Measurements from ENCODE around the gene APC.
A peak's percentile ranks its signal among the peaks of the same experiment; 100 is the strongest.
"Not testable (repeated sequence)": the region's sequence is repeated elsewhere in the genome, so short reads cannot be mapped to it uniquely, and the experiment has no call there.

Gene APC

GRCh38 chr5:112737463-112738190 is at the start of gene APC:
Gene APC (plus strand): TSS chr5:112737885. CDS start chr5:112754891, 17,006 bp downstream.
- peak; percentile 67 for DNase-seq

GRCh38 chr5:112689155-112689909 is 48.4 kb upstream of the APC start:
- DNase-seq = no peak

GRCh38 chr5:112690605-112691338 is 46.9 kb upstream of the APC start:
- DNase-seq = no peak

GRCh38 chr5:112691339-112691680 is 46.4 kb upstream of the APC start:
- DNase-seq = no peak

GRCh38 chr5:112691758-112692157 is 45.9 kb upstream of the APC start:
- DNase-seq = peak; percentile 36

GRCh38 chr5:112692472-112692871 is 45.2 kb upstream of the APC start:
- no peak for DNase-seq

GRCh38 chr5:112693301-112693700 is 44.4 kb upstream of the APC start:
- DNase-seq = no peak

GRCh38 chr5:112694853-112695709 is 42.6 kb upstream of the APC start:
- DNase-seq = no peak

GRCh38 chr5:112696786-112697185 is 40.9 kb upstream of the APC start:
- DNase-seq = no peak

- DNase-seq = no peak
These were observed 40.4 kb upstream of the APC start for GRCh38 chr5:112697322-112697721.

- DNase-seq = no peak
These were observed 39.9 kb upstream of the APC start for GRCh38 chr5:112697833-112698232.

GRCh38 chr5:112703866-112704820 is 33.5 kb upstream of the APC start:
- DNase-seq = no peak

GRCh38 chr5:112706446-112707016 is 31.2 kb upstream of the APC start:
- no peak for DNase-seq

- DNase-seq = peak; percentile 96
These were observed 30.2 kb upstream of the APC start for GRCh38 chr5:112707187-112708102.

GRCh38 chr5:112708103-112708622 is 29.5 kb upstream of the APC start:
- DNase-seq = no peak

- no peak for DNase-seq
These were observed 28.3 kb upstream of the APC start for GRCh38 chr5:112709416-112709815.

GRCh38 chr5:112710896-112711295 is 26.8 kb upstream of the APC start:
- DNase-seq = peak; percentile 17

GRCh38 chr5:112711436-112711835 is 26.2 kb upstream of the APC start:
- DNase-seq = no peak

GRCh38 chr5:112713206-112713605 is 24.5 kb upstream of the APC start:
- DNase-seq = no peak

- not testable (repeated sequence) for DNase-seq
These were observed 20.8 kb upstream of the APC start for GRCh38 chr5:112716895-112717294.
